Vagina (tissue), 2 donors: ENCODE data around the gene GSTO2. TPM values are rescaled to one million over a fixed set of nuclear protein-coding genes. Genes with fewer than 3 reads are reported as not detected.

ENCODE experiments used
- DNase-seq, 2 donors: peaks; one replicate each; pipeline ENCODE4 v3.0.0-alpha.2; 2017; ENCODE audit errors: extremely low spot score in 2 of 2
- H3K27ac ChIP-seq: fragments of 200-600 bp; sonication (generic); one replicate; pipeline ENCODE4 v1.5.1; 2019
- H3K27me3 ChIP-seq: fragments of 200-600 bp; sonication (generic); one replicate; pipeline ENCODE4 v1.5.1; 2019
- H3K36me3 ChIP-seq, 2 donors: fragments of 200-600 bp; sonication (generic); one replicate each; pipeline ENCODE4 v1.5.1; 2017 to 2019
- H3K4me1 ChIP-seq: fragments of 200-600 bp; sonication (generic); one replicate; pipeline ENCODE4 v1.5.1; 2019
- H3K4me3 ChIP-seq, 2 donors: fragments of 200-600 bp; sonication (generic); 1 replicate in 1 of 2; 2 replicates in 1 of 2; pipeline ENCODE4 v1.5.1; 2016 to 2019
- H3K9me3 ChIP-seq: fragments of 200-600 bp; sonication (generic); one replicate; pipeline ENCODE4 v1.5.1; 2019
- CTCF ChIP-seq, 3 experiments: fragments of 450-650 bp in 2 of 3; fragments of 200-600 bp in 1 of 3; sonication (generic) in 1 of 3; IDR thresholded peaks; one replicate each; pipeline ENCODE4 v1.5.1; 2017 to 2019; ENCODE audit warnings: antibody characterized with exemption in 3 of 3, mild to moderate bottlenecking in 2 of 3, moderate library complexity in 2 of 3
- POLR2A ChIP-seq, 2 donors: fragments of 450-650 bp; IDR thresholded peaks; one replicate each; pipeline ENCODE4 v1.6.1; 2017; ENCODE audit warnings: antibody characterized with exemption in 2 of 2, mild to moderate bottlenecking in 2 of 2, moderate library complexity in 2 of 2
- POLR2AphosphoS5 ChIP-seq, 2 donors: sonication (generic); formaldehyde crosslinking; IDR thresholded peaks; one replicate each; pipeline ENCODE4 v1.9.0; 2017; ENCODE audit warnings: antibody characterized with exemption in 2 of 2, mild to moderate bottlenecking in 2 of 2, low read depth in 1 of 2; ENCODE audit not compliant: insufficient read depth in 1 of 2
- intact Hi-C: fragments of 100-400 bp; cut with DNase I; formaldehyde crosslinking; loops from one replicate; pipeline ENCODE4 v1.15.1; 2023
- total RNA-seq: library from RNA; depleted of rRNA; stranded (reverse); fragments of >200 nt; gene quantifications from one replicate; pipeline ENCODE4 v1.2.3, GENCODE V29; 2016

The GSTO2 gene
- total RNA-seq, 1 donor from 2014 or later, result 13.8 TPM

- H3K4me3 ChIP-seq, result peak overlapping the region; percentile 29 to 38
- TF ChIP-seq CTCF (IDR thresholded peaks at IDR 0.05) (no peak), POLR2AphosphoS5 (IDR thresholded peaks at IDR 0.05; ENCODE audit: insufficient read depth in 1 of 2, low read depth in 1 of 2) (peak; percentile 54 to 73), POLR2A (IDR thresholded peaks at IDR 0.05) (no peak)
- H3K36me3 ChIP-seq, result peaks cover 0 to 2% of the 10 kb centered on the region in 2 donors
- no peaks in the 10 kb centered on the region for H3K27me3 ChIP-seq
- H3K27ac ChIP-seq, result peak overlapping the region; percentile 96
- intact Hi-C loops, result no loop called here
- no peaks in the 10 kb centered on the region for H3K9me3 ChIP-seq
- DNase-seq, result no peak
- H3K4me1 ChIP-seq, result peaks cover 100% of the 10 kb centered on the region
These were observed 60.1 kb downstream of the GSTO2 start for GRCh38 chr10:104328896-104329710.

GRCh38 chr10:104329735-104330134 is 60.8 kb downstream of the GSTO2 start:
- H3K36me3 ChIP-seq, result peaks cover 0 to 8% of the 10 kb centered on the region in 2 donors
- no peaks in the 10 kb centered on the region for H3K27me3 ChIP-seq
- H3K4me3 ChIP-seq, result peak overlapping the region in 1 of 2 donors; percentile 38
- TF ChIP-seq POLR2A (IDR thresholded peaks at IDR 0.05) (no peak), POLR2AphosphoS5 (IDR thresholded peaks at IDR 0.05; ENCODE audit: insufficient read depth in 1 of 2, low read depth in 1 of 2) (no peak), CTCF (IDR thresholded peaks at IDR 0.05) (no peak)
- H3K27ac ChIP-seq, result peak overlapping the region; percentile 96
- intact Hi-C loops, result no loop called here
- peaks cover 100% of the 10 kb centered on the region for H3K4me1 ChIP-seq
- no peak for DNase-seq
- H3K9me3 ChIP-seq, result no peaks in the 10 kb centered on the region

- intact Hi-C loops, result no loop called here
- peak overlapping the region; percentile 96 for H3K27ac ChIP-seq
- H3K27me3 ChIP-seq, result no peaks in the 10 kb centered on the region
- H3K36me3 ChIP-seq, result peaks cover 0 to 9% of the 10 kb centered on the region in 2 donors
- H3K4me1 ChIP-seq, result peaks cover 100% of the 10 kb centered on the region
- H3K4me3 ChIP-seq, result peak overlapping the region in 1 of 2 donors; percentile 38
- DNase-seq, result peak in 1 of 2 donors; percentile 98
- H3K9me3 ChIP-seq, result no peaks in the 10 kb centered on the region
- TF ChIP-seq POLR2AphosphoS5 (IDR thresholded peaks at IDR 0.05; ENCODE audit: insufficient read depth in 1 of 2, low read depth in 1 of 2) (peak in 1 of 2 donors; percentile 86), CTCF (IDR thresholded peaks at IDR 0.05) (peak in 1 of 3 experiments; percentile 0), POLR2A (IDR thresholded peaks at IDR 0.05) (peak in 1 of 2 donors; percentile 36)
These were observed 61.5 kb downstream of the GSTO2 start for GRCh38 chr10:104330168-104331110.

GRCh38 chr10:104331208-104331838 is 62.3 kb downstream of the GSTO2 start:
- TF ChIP-seq POLR2AphosphoS5 (IDR thresholded peaks at IDR 0.05; ENCODE audit: insufficient read depth in 1 of 2, low read depth in 1 of 2) (peak; percentile 9 to 42), POLR2A (IDR thresholded peaks at IDR 0.05) (no peak)
- intact Hi-C loops, result no loop called here
- no peak overlapping the region for H3K4me3 ChIP-seq
- H3K27me3 ChIP-seq, result no peaks in the 10 kb centered on the region
- H3K27ac ChIP-seq, result peak overlapping the region; percentile 96
- no peaks in the 10 kb centered on the region for H3K9me3 ChIP-seq
- H3K4me1 ChIP-seq, result peaks cover 100% of the 10 kb centered on the region
- DNase-seq, result no peak
- H3K36me3 ChIP-seq, result peaks cover 0 to 9% of the 10 kb centered on the region in 2 donors
